Measurements from ENCODE around the gene CER1. TPM values are rescaled to one million over a fixed set of nuclear protein-coding genes. Genes with fewer than 3 reads are reported as not detected.

CER1 gene
- polyA plus RNA-seq, 1 donor from 2014 or later, result not detected

- TF ChIP-seq RAD21 (conservative IDR thresholded peaks at IDR 0.05), result no peak
- no peak for TF ChIP-seq EP300 (conservative IDR thresholded peaks at IDR 0.05; ENCODE audit: poor library complexity, severe bottlenecking)
- TF ChIP-seq POLR2AphosphoS5 (IDR thresholded peaks at IDR 0.05), result no peak
Measured at GRCh38 chr9:14702200-14702720, 20.3 kb downstream of the CER1 start (continued).

GRCh38 chr9:14693251-14693861 is 29.2 kb downstream of the CER1 start, which contains the start of gene ZDHHC21:
TSS of gene ZDHHC21 (minus strand) at chr9:14693432. CDS start at chr9:14674340, 19,092 bp downstream.
- Histone ChIP-seq H3K9me3 (ENCODE audit: low read length) (no peaks in the 10 kb centered on the region), H3K79me2 (replicated peaks; ENCODE audit: insufficient read depth, low read length) (peaks cover 9% of the 10 kb centered on the region), H3F3A (ENCODE audit: insufficient read depth, low read length, poor library complexity, severe bottlenecking) (no peaks in the 10 kb centered on the region), H3K27me3 (ENCODE audit: insufficient read depth, low read depth, low read length) (no peaks in the 10 kb centered on the region), H3K9ac (ENCODE audit: low read length) (peak within 1 kb of the TSS; percentile 88), H3K27ac (ENCODE audit: low read length) (peak within 1 kb of the TSS; percentile 63), H3K4me3 (ENCODE audit: low read length) (peak within 1 kb of the TSS; percentile 93), H3K4me2 (ENCODE audit: low read length) (peak within 1 kb of the TSS; percentile 84), H3K36me3 (ENCODE audit: insufficient read depth, low read length) (no peaks in the 10 kb centered on the region), H3K9me2 (ENCODE audit: insufficient read depth, low read length) (no peaks in the 10 kb centered on the region), H4K20me1 (ENCODE audit: insufficient read depth) (no peaks in the 10 kb centered on the region), H2AFZ (ENCODE audit: low read depth, low read length) (peak within 1 kb of the TSS; percentile 71)
- TF ChIP-seq, protein P1, sequence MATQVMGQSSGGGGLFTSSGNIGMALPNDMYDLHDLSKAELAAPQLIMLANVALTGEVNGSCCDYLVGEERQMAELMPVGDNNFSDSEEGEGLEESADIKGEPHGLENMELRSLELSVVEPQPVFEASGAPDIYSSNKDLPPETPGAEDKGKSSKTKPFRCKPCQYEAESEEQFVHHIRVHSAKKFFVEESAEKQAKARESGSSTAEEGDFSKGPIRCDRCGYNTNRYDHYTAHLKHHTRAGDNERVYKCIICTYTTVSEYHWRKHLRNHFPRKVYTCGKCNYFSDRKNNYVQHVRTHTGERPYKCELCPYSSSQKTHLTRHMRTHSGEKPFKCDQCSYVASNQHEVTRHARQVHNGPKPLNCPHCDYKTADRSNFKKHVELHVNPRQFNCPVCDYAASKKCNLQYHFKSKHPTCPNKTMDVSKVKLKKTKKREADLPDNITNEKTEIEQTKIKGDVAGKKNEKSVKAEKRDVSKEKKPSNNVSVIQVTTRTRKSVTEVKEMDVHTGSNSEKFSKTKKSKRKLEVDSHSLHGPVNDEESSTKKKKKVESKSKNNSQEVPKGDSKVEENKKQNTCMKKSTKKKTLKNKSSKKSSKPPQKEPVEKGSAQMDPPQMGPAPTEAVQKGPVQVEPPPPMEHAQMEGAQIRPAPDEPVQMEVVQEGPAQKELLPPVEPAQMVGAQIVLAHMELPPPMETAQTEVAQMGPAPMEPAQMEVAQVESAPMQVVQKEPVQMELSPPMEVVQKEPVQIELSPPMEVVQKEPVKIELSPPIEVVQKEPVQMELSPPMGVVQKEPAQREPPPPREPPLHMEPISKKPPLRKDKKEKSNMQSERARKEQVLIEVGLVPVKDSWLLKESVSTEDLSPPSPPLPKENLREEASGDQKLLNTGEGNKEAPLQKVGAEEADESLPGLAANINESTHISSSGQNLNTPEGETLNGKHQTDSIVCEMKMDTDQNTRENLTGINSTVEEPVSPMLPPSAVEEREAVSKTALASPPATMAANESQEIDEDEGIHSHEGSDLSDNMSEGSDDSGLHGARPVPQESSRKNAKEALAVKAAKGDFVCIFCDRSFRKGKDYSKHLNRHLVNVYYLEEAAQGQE (IDR thresholded peaks at IDR 0.05; ENCODE audit: borderline replicate concordance), result no peak
- TF ChIP-seq MXI1 (conservative IDR thresholded peaks at IDR 0.05; ENCODE audit: poor library complexity, severe bottlenecking) (peak; percentile 50), EP300 (conservative IDR thresholded peaks at IDR 0.05; ENCODE audit: poor library complexity, severe bottlenecking) (no peak), EZH2 (IDR thresholded peaks at IDR 0.05; ENCODE audit: borderline replicate concordance, insufficient read depth, low read length, poor library complexity, severe bottlenecking) (no peak), RAD21 (conservative IDR thresholded peaks at IDR 0.05) (no peak), TAF1 (IDR thresholded peaks at IDR 0.05; ENCODE audit: low read depth) (no peak)
- TF ChIP-seq, protein P2, sequence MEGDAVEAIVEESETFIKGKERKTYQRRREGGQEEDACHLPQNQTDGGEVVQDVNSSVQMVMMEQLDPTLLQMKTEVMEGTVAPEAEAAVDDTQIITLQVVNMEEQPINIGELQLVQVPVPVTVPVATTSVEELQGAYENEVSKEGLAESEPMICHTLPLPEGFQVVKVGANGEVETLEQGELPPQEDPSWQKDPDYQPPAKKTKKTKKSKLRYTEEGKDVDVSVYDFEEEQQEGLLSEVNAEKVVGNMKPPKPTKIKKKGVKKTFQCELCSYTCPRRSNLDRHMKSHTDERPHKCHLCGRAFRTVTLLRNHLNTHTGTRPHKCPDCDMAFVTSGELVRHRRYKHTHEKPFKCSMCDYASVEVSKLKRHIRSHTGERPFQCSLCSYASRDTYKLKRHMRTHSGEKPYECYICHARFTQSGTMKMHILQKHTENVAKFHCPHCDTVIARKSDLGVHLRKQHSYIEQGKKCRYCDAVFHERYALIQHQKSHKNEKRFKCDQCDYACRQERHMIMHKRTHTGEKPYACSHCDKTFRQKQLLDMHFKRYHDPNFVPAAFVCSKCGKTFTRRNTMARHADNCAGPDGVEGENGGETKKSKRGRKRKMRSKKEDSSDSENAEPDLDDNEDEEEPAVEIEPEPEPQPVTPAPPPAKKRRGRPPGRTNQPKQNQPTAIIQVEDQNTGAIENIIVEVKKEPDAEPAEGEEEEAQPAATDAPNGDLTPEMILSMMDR (IDR thresholded peaks at IDR 0.05; ENCODE audit: poor library complexity, severe bottlenecking), result no peak

- Histone ChIP-seq H3K9me2 (ENCODE audit: insufficient read depth, low read length) (no peaks in the 10 kb centered on the region), H3K36me3 (ENCODE audit: insufficient read depth, low read length) (no peaks in the 10 kb centered on the region), H3K9ac (ENCODE audit: low read length) (peak overlapping the region; percentile 88), H3F3A (ENCODE audit: insufficient read depth, low read length, poor library complexity, severe bottlenecking) (no peaks in the 10 kb centered on the region), H2AFZ (ENCODE audit: low read depth, low read length) (peak overlapping the region; percentile 71), H3K4me3 (ENCODE audit: low read length) (peak overlapping the region; percentile 93), H3K79me2 (replicated peaks; ENCODE audit: insufficient read depth, low read length) (peaks cover 9% of the 10 kb centered on the region), H3K27ac (ENCODE audit: low read length) (no peak overlapping the region), H3K27me3 (ENCODE audit: insufficient read depth, low read depth, low read length) (no peaks in the 10 kb centered on the region), H3K9me3 (ENCODE audit: low read length) (no peaks in the 10 kb centered on the region), H4K20me1 (ENCODE audit: insufficient read depth) (no peaks in the 10 kb centered on the region), H3K4me2 (ENCODE audit: low read length) (peak overlapping the region; percentile 84)
- TF ChIP-seq RAD21 (conservative IDR thresholded peaks at IDR 0.05) (no peak), MXI1 (conservative IDR thresholded peaks at IDR 0.05; ENCODE audit: poor library complexity, severe bottlenecking) (no peak), EZH2 (IDR thresholded peaks at IDR 0.05; ENCODE audit: borderline replicate concordance, insufficient read depth, low read length, poor library complexity, severe bottlenecking) (no peak), EP300 (conservative IDR thresholded peaks at IDR 0.05; ENCODE audit: poor library complexity, severe bottlenecking) (no peak), SMC3 (conservative IDR thresholded peaks at IDR 0.05; ENCODE audit: poor library complexity) (no peak), TAF1 (IDR thresholded peaks at IDR 0.05; ENCODE audit: low read depth) (no peak), POLR2AphosphoS5 (IDR thresholded peaks at IDR 0.05) (no peak)
- TF ChIP-seq, protein P2 (IDR thresholded peaks at IDR 0.05; ENCODE audit: poor library complexity, severe bottlenecking), result no peak
- TF ChIP-seq, protein P1 (IDR thresholded peaks at IDR 0.05; ENCODE audit: borderline replicate concordance), result no peak
Measured at GRCh38 chr9:14692470-14693250, 29.9 kb downstream of the CER1 start.
